ENCODE data around the gene UPK3B.
"Not testable (repeated sequence)": the region's sequence is repeated elsewhere in the genome, so short reads cannot be mapped to it uniquely, and the experiment has no call there.

The UPK3B gene

GRCh38 chr7:76492139-76492538 is 18.2 kb upstream of the UPK3B start:
- DNase-seq = not testable (repeated sequence)

- DNase-seq = not testable (repeated sequence)
Measured at GRCh38 chr7:76495717-76496116, 14.6 kb upstream of the UPK3B start.

GRCh38 chr7:76497918-76498582 is 12.3 kb upstream of the UPK3B start:
- not testable (repeated sequence) for DNase-seq

- DNase-seq = not testable (repeated sequence)
Measured at GRCh38 chr7:76498583-76499200, 11.7 kb upstream of the UPK3B start.

- DNase-seq = not testable (repeated sequence)
Measured at GRCh38 chr7:76499201-76499923, 11.0 kb upstream of the UPK3B start.

- DNase-seq = not testable (repeated sequence)
Measured at GRCh38 chr7:76499924-76500241, 10.5 kb upstream of the UPK3B start.

GRCh38 chr7:76502224-76502623 is 8.1 kb upstream of the UPK3B start:
- not testable (repeated sequence) for DNase-seq

GRCh38 chr7:76502836-76503235 is 7.5 kb upstream of the UPK3B start:
- not testable (repeated sequence) for DNase-seq

GRCh38 chr7:76503244-76503643 is 7.1 kb upstream of the UPK3B start:
- DNase-seq = not testable (repeated sequence)

- DNase-seq = not testable (repeated sequence)
Measured at GRCh38 chr7:76504351-76505167, 5.8 kb upstream of the UPK3B start.

GRCh38 chr7:76505168-76506080 is 4.9 kb upstream of the UPK3B start:
- DNase-seq = no peak

- DNase-seq = no peak
Measured at GRCh38 chr7:76506081-76506440, 4.3 kb upstream of the UPK3B start.

GRCh38 chr7:76506643-76507042 is 3.7 kb upstream of the UPK3B start:
- not testable (repeated sequence) for DNase-seq

- DNase-seq = peak; percentile 7
Measured at GRCh38 chr7:76507723-76508406, 2.5 kb upstream of the UPK3B start.

GRCh38 chr7:76511200-76511910 is 1.0 kb downstream of the UPK3B start:
- DNase-seq = not testable (repeated sequence)

GRCh38 chr7:76511911-76512885 is 1.8 kb downstream of the UPK3B start:
- not testable (repeated sequence) for DNase-seq

GRCh38 chr7:76512941-76513816 is 2.8 kb downstream of the UPK3B start:
- no peak for DNase-seq

Measured in HCEC 1CT (cell line).